ENCODE data around the gene ODAD3.
"Not testable (repeated sequence)": the region's sequence is repeated elsewhere in the genome, so short reads cannot be mapped to it uniquely, and the experiment has no call there.

Gene ODAD3

DNA sequence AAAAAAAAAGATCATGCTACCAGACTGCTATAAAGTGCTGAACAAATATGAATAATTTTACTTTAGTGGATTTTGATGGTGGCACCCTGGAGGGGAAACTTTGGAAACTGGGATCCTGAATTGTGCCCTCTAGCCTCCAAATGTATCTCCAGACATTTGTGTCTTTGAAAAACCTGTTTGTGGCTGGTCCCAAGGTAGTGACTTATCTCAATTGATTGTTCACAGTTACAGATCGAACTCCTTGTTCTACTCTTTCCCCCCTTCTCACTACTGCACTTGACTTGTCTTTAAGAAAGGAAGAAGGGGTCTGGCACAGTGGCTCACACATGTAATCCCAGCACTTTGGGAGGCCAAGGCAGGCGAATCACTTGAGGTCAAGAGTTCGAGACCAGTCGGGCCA, 26.3 kb downstream of the ODAD3 start:
- Histone ChIP-seq H3K27ac (no peak overlapping the region), H3K4me3 (no peak overlapping the region)
- TF ChIP-seq, protein P1, sequence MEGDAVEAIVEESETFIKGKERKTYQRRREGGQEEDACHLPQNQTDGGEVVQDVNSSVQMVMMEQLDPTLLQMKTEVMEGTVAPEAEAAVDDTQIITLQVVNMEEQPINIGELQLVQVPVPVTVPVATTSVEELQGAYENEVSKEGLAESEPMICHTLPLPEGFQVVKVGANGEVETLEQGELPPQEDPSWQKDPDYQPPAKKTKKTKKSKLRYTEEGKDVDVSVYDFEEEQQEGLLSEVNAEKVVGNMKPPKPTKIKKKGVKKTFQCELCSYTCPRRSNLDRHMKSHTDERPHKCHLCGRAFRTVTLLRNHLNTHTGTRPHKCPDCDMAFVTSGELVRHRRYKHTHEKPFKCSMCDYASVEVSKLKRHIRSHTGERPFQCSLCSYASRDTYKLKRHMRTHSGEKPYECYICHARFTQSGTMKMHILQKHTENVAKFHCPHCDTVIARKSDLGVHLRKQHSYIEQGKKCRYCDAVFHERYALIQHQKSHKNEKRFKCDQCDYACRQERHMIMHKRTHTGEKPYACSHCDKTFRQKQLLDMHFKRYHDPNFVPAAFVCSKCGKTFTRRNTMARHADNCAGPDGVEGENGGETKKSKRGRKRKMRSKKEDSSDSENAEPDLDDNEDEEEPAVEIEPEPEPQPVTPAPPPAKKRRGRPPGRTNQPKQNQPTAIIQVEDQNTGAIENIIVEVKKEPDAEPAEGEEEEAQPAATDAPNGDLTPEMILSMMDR (IDR thresholded peaks at IDR 0.05), result no peak
- DNase-seq (ENCODE audit: low spot score), result no peak

DNA sequence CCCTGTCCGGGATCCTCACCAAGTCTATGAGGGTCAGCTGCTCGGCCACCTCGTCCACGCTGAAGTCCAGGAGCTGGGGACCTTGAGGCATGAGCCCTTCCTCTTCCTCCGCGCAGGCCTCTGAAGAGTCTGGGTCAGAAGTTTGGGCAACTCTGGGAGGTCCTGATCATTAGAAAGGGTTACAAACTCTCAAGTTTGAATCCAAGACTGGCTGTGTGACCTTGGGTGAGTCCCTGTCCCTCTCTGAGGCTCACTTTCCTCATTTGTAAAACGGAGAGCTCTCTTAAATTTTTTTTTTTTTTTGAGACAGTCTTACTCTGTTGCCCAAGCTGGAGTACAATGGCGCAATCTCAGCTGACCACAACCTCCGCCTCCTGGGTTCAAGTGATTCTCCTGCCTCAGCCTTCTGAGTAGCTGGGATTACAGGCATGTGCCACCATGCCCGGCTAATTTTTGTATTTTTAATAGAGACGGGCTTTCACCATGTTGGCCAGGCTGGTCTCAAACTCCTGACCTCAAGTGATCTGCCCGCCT, 28.2 kb downstream of the ODAD3 start:
- H3K27ac ChIP-seq; H3K4me3 ChIP-seq; DNase-seq (ENCODE audit: low spot score): not testable (repeated sequence)

DNA sequence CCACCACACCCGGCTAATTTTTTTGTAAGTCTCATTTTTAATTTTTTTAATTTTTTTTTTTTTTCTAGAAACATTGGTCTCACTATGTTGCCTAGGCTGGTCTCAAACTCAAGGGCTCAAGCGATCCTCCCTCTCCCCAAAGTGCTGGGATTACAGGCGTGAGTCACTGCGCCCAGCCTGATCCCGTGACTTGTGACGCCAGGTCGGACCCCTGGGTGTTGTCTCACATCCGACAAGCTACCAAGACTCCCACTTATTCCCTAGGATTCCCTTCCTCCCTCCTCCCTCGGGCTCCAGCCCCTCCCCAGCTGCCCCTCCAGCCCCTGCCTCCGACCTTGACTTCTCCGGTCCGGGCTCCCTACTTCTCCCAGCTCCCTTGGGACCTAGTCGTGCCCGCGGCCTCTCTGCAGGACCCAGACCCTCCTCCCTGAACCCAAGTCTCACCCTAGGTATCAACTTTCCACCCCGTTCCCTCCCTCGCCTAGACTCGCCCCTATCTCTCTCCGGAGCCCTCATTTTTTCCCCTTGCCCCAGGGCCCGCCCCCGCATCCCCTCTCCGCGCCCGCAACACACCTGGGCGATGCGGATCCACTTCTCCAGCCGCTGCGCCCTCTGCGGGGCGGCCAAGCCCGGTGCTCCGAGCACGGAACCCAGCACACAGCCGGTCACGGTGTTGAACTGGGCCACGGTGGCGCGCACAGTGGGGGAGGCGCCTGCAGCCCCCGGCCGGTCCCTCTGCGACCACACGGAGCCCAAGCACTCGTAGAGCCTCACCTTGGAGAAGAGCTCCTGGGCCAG, 28.9 kb downstream of the ODAD3 start:
- TF ChIP-seq, protein P1 (IDR thresholded peaks at IDR 0.05), result no peak
- no peak for DNase-seq (ENCODE audit: low spot score)

DNA sequence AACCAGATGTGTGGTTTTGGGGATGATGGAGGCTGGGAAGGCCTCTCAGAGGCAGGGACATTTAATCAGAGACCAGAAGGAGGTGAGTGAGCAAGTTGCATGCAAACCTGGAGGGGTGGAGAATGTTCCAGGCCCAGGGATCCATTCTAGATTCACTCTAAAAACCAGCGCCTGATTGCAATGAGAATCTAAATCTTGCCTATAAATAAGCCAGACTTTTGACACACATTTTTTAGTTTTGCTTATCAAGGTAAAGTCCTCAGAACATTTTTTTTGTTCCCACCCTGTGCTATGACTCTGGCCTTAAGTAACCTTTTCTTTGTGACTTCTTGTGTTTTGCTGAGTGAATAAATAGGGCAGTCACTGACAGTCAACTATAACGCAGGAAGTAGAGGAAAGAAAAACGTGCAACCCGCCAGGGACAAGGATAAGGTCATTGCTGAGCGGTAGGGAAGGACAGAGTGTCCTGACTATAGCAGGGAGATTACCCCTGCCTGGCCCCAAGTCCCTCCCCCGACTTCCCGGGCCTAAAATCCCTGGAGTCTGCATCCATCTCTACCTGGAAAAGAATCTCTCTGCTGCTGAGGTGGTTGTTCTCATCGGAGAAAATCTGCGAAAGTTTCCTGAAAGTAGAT, 30.2 kb downstream of the ODAD3 start:
- TF ChIP-seq, protein P1 (IDR thresholded peaks at IDR 0.05), result no peak
- Histone ChIP-seq H3K27ac (no peak overlapping the region), H3K4me3 (no peak overlapping the region)
- no peak for DNase-seq (ENCODE audit: low spot score)

More for the DNA sequence above, 28.9 kb downstream of the ODAD3 start:
- H3K27ac ChIP-seq, result no peak overlapping the region
- H3K4me3 ChIP-seq, result no peak overlapping the region

DNA sequence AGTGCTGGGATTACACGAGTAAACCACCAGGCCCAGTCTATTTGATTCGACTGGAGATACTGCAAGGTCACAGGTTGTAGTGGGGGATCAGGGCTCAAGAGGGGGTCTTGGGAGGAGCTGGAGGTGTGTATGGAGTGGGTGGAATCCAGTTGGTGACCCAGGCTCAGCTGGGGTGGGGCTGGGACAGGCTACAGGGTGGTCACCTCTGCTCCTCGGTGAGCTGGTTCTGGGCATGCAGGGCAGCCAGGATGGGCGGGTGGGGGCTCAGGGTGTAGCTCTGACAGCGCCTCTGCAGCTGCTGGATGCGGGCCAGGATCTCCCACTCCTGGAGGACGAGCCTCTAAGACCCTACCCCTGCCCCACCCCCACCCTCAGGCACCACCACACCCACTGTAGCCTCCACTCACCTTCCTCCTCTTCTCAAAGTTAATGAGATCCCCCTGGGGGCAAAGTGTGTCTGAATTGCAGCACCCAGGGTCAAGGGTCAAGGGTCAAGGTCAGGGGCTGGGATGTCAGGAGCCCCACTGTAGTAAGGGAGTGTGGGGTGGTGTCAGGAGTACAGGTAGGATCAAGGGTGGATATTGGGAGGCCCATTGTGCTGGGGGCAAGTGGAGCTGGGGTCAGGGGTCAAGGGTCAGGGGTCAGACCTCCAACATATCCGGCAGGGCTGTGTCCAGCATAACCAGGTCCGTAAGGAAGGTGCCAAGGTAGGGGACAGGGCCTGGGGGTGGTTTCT, 32.9 kb downstream of the ODAD3 start:
- DNase-seq (ENCODE audit: low spot score), result no peak
- H3K27ac ChIP-seq, result no peak overlapping the region
- TF ChIP-seq, protein P1 (IDR thresholded peaks at IDR 0.05), result no peak
- H3K4me3 ChIP-seq, result no peak overlapping the region

DNA sequence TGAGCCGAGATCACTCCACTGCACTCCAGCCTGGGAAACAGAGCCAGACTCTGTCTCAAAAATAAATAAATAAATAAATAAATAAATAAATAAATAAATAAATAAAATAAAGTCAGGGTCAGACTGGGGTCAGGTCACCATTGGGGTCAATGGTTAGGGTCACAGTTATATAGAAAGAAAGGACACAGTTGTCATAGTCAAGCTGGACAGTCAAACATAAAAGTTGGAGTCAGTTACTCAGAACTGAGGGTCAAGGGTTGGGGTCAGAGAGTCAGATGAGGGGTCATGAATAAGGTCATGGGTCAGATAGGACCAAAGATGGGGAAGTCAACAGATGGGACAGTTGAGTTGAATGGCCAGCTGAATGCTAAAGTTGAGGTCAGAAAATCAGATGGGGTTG, 34.1 kb downstream of the ODAD3 start:
- Histone ChIP-seq H3K27ac (no peak overlapping the region), H3K4me3 (no peak overlapping the region)
- TF ChIP-seq, protein P1 (IDR thresholded peaks at IDR 0.05), result no peak
- no peak for DNase-seq (ENCODE audit: low spot score)

DNA sequence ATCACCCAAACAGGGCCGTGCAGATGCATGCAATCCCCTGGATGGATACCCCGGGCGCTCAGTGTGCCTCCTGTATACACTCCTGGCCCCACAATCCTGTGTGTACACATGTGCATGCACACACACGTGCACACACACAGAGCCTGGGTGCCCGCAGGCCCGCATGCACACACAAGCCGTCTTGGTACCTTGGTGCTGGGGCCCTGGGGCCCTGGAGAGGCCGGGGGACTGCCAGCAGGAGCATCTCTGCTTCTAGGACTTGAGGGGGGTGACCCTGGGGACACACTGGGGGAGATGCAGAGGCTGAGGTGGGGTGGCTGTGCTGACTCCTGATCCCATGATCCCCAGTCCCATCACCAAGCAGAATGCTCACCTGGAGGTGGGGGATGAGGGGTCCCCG, 35.3 kb downstream of the ODAD3 start:
- TF ChIP-seq, protein P1 (IDR thresholded peaks at IDR 0.05), result no peak
- Histone ChIP-seq H3K4me3 (no peak overlapping the region), H3K27ac (no peak overlapping the region)
- DNase-seq (ENCODE audit: low spot score), result no peak

All from coronary artery (tissue), 2 donors.